Loucy (cell line): Measurements from ENCODE around the gene C19orf25.
"Not testable (repeated sequence)": the region's sequence is repeated elsewhere in the genome, so short reads cannot be mapped to it uniquely, and the experiment has no call there.

Experiments used
- H2AFZ ChIP-seq: fragments of 200-600 bp; sonication (generic); 2 replicates; pipeline ENCODE4 v1.6.0; 2016; ENCODE audit warnings: antibody characterized with exemption, mild to moderate bottlenecking, low read length, moderate library complexity
- H3F3A ChIP-seq: fragments of 200-600 bp; 2 replicates; pipeline ENCODE4 v1.6.0; 2016; ENCODE audit warnings: antibody characterized with exemption, low read depth, mild to moderate bottlenecking
- H3K27me3 ChIP-seq: fragments of 200-600 bp; sonication (generic); 2 replicates; pipeline ENCODE4 v1.6.1; 2014; ENCODE audit warnings: low read length, mild to moderate bottlenecking; ENCODE audit not compliant: insufficient read depth, poor library complexity, severe bottlenecking
- H3K36me3 ChIP-seq: fragments of 200-600 bp; sonication (generic); 2 replicates; pipeline ENCODE4 v1.6.1; 2016; ENCODE audit warnings: low read length; ENCODE audit not compliant: insufficient read depth
- H3K4me1 ChIP-seq: fragments of 200-600 bp; sonication (generic); 2 replicates; pipeline ENCODE4 v1.5.1; 2014; ENCODE audit warnings: low read length, mild to moderate bottlenecking; ENCODE audit not compliant: insufficient read depth, poor library complexity, severe bottlenecking
- H3K4me2 ChIP-seq: fragments of 200-600 bp; sonication (generic); 2 replicates; pipeline ENCODE4 v1.6.0; 2014; ENCODE audit warnings: antibody characterized with exemption, low read length, low read depth, mild to moderate bottlenecking; ENCODE audit not compliant: poor library complexity, severe bottlenecking
- H3K4me3 ChIP-seq: fragments of 200-600 bp; sonication (generic); 2 replicates; pipeline ENCODE4 v1.5.1; 2014; ENCODE audit warnings: low read length, mild to moderate bottlenecking, mixed read lengths; ENCODE audit not compliant: poor library complexity, severe bottlenecking
- H3K79me2 ChIP-seq: fragments of 200-600 bp; sonication (generic); 2 replicates; pipeline ENCODE4 v1.6.1; 2014; ENCODE audit warnings: low read length; ENCODE audit not compliant: insufficient read depth
- H3K9ac ChIP-seq: fragments of 200-600 bp; sonication (generic); 2 replicates; pipeline ENCODE4 v1.6.0; 2014; ENCODE audit warnings: mild to moderate bottlenecking, low read depth, low read length, moderate library complexity; ENCODE audit not compliant: poor library complexity, severe bottlenecking
- H3K9me2 ChIP-seq: fragments of 200-600 bp; sonication (generic); replicated peaks from 2 replicates; pipeline ENCODE4 v1.6.1; 2016; ENCODE audit warnings: low read depth, low read length, mixed read lengths
- H3K9me3 ChIP-seq: fragments of 200-600 bp; sonication (generic); 2 replicates; pipeline ENCODE4 v1.6.1; 2014; ENCODE audit warnings: mild to moderate bottlenecking, antibody characterized with exemption, low read length, low read depth; ENCODE audit not compliant: insufficient read depth
- H4K20me1 ChIP-seq: fragments of 200-600 bp; sonication (generic); 2 replicates; pipeline ENCODE4 v1.6.0; 2014; ENCODE audit warnings: antibody characterized with exemption, low read length, mild to moderate bottlenecking; ENCODE audit not compliant: insufficient read depth, poor library complexity, severe bottlenecking
- CTCF ChIP-seq: fragments of 200-600 bp; sonication (generic); conservative IDR thresholded peaks from 2 replicates; pipeline ENCODE4 v1.5.1; 2014; ENCODE audit warnings: mild to moderate bottlenecking, antibody characterized with exemption, low read length
- EZH2phosphoT487 ChIP-seq: fragments of 200-600 bp; IDR thresholded peaks from 2 replicates; pipeline ENCODE4 v1.6.1; 2018; ENCODE audit warnings: antibody characterized with exemption, mild to moderate bottlenecking, moderate library complexity, borderline replicate concordance

Gene C19orf25

GRCh38 chr19:1441022-1441426 is 38.0 kb downstream of the C19orf25 start:
- peaks cover 30% of the 10 kb centered on the region for H3K4me1 ChIP-seq
- H3K79me2 ChIP-seq, result peaks cover 46% of the 10 kb centered on the region
- no peaks in the 10 kb centered on the region for H3K9me3 ChIP-seq
- peaks cover 2% of the 10 kb centered on the region; the same call in 1 of the 2 replicates for H3F3A ChIP-seq
- TF ChIP-seq EZH2phosphoT487 (no peak), CTCF (no peak)
- peaks cover 9% of the 10 kb centered on the region for H3K27me3 ChIP-seq
- H2AFZ ChIP-seq, result no peak overlapping the region
- peaks cover 25% of the 10 kb centered on the region for H3K36me3 ChIP-seq
- H4K20me1 ChIP-seq, result peaks cover 48% of the 10 kb centered on the region
- H3K4me2 ChIP-seq, result peak overlapping the region; percentile 99
- peak overlapping the region; percentile 97 for H3K9ac ChIP-seq
- H3K9me2 ChIP-seq, result no peaks in the 10 kb centered on the region
- H3K4me3 ChIP-seq, result peak overlapping the region; percentile 100

GRCh38 chr19:1440418-1440801 is 38.6 kb downstream of the C19orf25 start:
- H3K9ac ChIP-seq, result peak overlapping the region; percentile 97

GRCh38 chr19:1439525-1440417 is 39.2 kb downstream of the C19orf25 start:
- peaks cover 32% of the 10 kb centered on the region for H3K36me3 ChIP-seq
- H3K27me3 ChIP-seq, result not testable (repeated sequence)

More at GRCh38 chr19:1440418-1440801, 38.6 kb downstream of the C19orf25 start:
- peak overlapping the region; percentile 100 for H3K4me3 ChIP-seq
- H3K27me3 ChIP-seq, result peaks cover 9% of the 10 kb centered on the region
- H3K9me3 ChIP-seq, result no peaks in the 10 kb centered on the region
- TF ChIP-seq EZH2phosphoT487, result no peak
- H3K4me2 ChIP-seq, result peak overlapping the region; percentile 99
- H3K79me2 ChIP-seq, result peaks cover 46% of the 10 kb centered on the region
- no peaks in the 10 kb centered on the region for H3K9me2 ChIP-seq
- no peak overlapping the region for H2AFZ ChIP-seq
- H3K4me1 ChIP-seq, result peaks cover 30% of the 10 kb centered on the region
- peaks cover 29% of the 10 kb centered on the region for H3K36me3 ChIP-seq
- peaks cover 48% of the 10 kb centered on the region for H4K20me1 ChIP-seq
- H3F3A ChIP-seq, result peaks cover 2% of the 10 kb centered on the region; the same call in 1 of the 2 replicates

GRCh38 chr19:1438933-1439354 is 40.1 kb downstream of the C19orf25 start:
- H3F3A ChIP-seq, result peaks cover 2% of the 10 kb centered on the region; the same call in 1 of the 2 replicates
- H4K20me1 ChIP-seq, result peaks cover 44% of the 10 kb centered on the region

More at GRCh38 chr19:1439525-1440417, 39.2 kb downstream of the C19orf25 start:
- peak overlapping the region; percentile 100 for H3K4me3 ChIP-seq
- H3K79me2 ChIP-seq, result peaks cover 46% of the 10 kb centered on the region
- H3F3A ChIP-seq, H3K9me2 ChIP-seq, H3K9me3 ChIP-seq, H2AFZ ChIP-seq: not testable (repeated sequence)
- peaks cover 27% of the 10 kb centered on the region for H3K4me1 ChIP-seq
- H3K9ac ChIP-seq, result peak overlapping the region; percentile 97
- peak overlapping the region; percentile 99 for H3K4me2 ChIP-seq
- peaks cover 48% of the 10 kb centered on the region for H4K20me1 ChIP-seq

More at GRCh38 chr19:1438933-1439354, 40.1 kb downstream of the C19orf25 start:
- TF ChIP-seq EZH2phosphoT487 (no peak), CTCF (no peak)
- H3K9me3 ChIP-seq, result no peaks in the 10 kb centered on the region
- H3K9ac ChIP-seq, result peak overlapping the region; percentile 97
- H3K36me3 ChIP-seq, result peaks cover 36% of the 10 kb centered on the region
- peak overlapping the region; percentile 99 for H3K4me2 ChIP-seq
- no peak overlapping the region for H2AFZ ChIP-seq
- H3K27me3 ChIP-seq, result peaks cover 9% of the 10 kb centered on the region
- peaks cover 46% of the 10 kb centered on the region for H3K79me2 ChIP-seq
- H3K4me3 ChIP-seq, result peak overlapping the region; percentile 100
- H3K9me2 ChIP-seq, result no peaks in the 10 kb centered on the region
- H3K4me1 ChIP-seq, result peaks cover 21% of the 10 kb centered on the region
